H54 (cell line): ENCODE measurements around the gene SNRNP27.
"Not testable (repeated sequence)": the region's sequence is repeated elsewhere in the genome, so short reads cannot be mapped to it uniquely, and the experiment has no call there.

Source experiments
- DNase-seq: peaks from one replicate; pipeline ENCODE4 v3.0.0; 2011; ENCODE audit warnings: low spot score, mixed read lengths; ENCODE audit not compliant: insufficient read length
- FAIRE-seq: peaks from 3 replicates; lab custom pipeline; 2011; peaks lifted over from hg19 to GRCh38; lab: Jason Lieb, UNC
- POLR2A ChIP-seq: IDR thresholded peaks from 2 replicates; pipeline ENCODE4 v1.6.1; 2011; ENCODE audit warnings: low read depth, mild to moderate bottlenecking, low read length

SNRNP27 gene, protein sequence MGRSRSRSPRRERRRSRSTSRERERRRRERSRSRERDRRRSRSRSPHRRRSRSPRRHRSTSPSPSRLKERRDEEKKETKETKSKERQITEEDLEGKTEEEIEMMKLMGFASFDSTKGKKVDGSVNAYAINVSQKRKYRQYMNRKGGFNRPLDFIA

DNA sequence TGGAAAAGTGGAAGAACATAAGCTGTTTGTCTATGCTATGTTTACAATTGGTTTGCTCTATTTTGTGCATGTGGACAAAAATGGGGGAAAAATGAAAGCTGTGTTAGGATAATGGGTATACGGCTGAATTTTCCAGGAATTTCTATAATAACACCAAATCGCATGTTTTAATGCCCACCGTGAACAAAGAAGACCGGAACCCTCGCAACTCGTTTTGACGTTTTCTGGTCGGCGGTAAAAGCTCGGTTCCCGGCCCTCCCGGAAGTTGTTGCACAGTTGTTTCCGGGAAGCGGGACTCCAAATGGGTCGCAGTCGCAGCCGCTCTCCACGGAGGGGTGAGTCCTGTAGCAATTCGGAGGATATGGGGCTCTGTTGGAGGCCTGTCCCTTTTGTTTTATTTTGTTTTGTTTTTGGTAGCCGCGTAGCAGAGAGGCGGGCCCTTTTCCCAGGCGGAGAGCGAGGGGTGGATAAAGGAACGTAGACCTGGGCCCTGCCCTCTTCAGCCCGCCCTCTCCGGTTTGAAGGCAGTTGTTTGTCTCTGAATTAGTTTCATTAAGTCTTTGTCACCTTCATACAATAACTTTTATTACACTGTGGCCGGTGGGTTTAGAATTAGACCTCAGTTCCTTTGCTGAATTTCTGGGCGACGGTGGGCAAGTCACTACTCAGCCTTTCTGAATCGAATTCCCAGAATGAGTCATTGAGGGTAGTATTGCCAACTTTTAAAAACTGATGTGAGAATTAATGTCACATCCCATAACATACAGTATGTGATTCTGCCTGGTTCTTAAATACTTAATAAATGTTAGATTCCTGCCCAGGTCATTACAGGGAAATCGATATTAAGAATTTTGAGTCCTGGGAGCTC lies at the start of gene SNRNP27:
SNRNP27 (plus strand) TSS at position 273 of the 868 bp plus-strand sequence; CDS start at position 302, 29 bp downstream.
- TF ChIP-seq POLR2A: peak; percentile 40; the same call in 1 of the 2 replicates
- FAIRE-seq (peak; percentile 58), DNase-seq (peak; percentile 56)

DNA sequence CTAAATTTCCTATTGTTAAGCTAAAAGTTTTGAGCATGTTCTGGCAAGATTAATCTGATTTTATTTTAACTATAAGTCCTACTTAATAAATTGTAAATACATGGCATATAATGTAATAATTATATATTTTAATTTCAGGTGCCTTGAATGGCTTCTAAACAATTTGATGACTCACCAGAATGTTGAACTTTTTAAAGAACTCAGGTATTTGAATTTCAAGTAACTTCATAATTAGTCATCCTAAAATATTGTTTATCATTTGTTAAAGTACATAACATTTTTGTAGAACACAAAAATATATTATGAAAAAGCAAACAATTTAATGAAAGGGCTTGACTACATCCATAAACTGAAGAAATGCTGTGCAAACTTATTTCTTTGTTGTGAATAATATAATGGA lies 49.8 kb upstream of the SNRNP27 start:
- no peak for FAIRE-seq
- TF ChIP-seq POLR2A: no peak
- DNase-seq: no peak

DNA sequence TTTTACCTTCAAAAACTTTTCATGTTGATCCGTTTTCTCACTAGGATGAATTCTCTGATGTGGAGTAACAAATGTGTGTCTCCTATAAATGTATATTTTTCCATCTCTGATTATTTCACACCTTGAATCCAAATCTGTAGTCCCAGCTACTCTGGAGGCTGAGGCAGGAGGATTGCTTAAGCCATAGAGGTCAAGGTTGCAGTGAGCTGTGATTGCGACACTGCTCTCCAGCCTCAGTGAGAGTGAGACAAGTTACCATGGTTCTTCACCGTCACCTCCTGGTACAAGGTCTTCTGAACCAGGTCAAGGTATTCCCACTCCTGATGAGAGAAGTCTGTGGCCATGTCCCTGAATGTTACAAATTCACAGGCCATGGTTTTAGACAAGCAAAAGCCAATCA lies 49.2 kb upstream of the SNRNP27 start:
- DNase-seq: no peak
- FAIRE-seq: no peak
- no peak for TF ChIP-seq POLR2A

DNA sequence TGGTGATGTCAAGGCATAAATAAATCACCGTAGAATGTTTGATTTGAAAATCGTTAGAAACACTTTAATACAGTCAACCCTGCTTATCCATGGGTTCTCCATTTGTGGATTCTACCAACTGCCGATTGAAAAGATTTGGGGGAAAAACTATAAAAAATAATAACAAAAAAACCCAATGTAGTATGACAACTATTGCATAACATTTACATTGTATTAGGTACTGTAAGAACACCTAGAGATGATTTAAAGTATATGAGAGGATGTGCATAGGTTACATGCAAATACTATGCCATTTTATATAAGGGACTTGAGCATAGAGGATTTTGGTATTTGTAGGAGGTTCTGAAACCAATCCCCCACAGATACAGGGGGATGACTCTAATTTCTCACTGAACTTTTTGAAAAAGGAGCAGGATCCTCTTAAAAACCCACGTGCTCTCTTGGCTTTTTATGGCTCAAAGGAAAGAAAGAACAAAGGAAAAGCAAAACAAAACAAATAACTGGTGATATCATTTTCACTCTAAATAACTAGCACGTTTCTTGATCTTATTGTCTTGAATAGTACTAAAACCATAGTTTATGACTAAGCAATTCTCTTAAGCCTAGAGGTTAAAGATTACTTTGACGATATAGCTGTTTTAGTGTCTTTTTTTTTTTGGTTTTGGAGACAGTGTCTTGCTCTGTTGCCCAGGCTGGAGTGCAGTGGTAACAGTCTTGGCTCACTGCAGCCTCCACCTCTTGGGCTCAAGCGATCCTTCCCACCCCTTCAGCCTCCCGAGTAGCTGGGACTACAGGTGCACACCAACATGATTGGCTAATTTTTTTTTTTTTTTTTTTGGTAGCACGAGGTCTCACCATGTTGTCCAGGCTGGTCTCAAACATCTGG lies 47.3 kb upstream of the SNRNP27 start:
- FAIRE-seq: no peak
- no peak for TF ChIP-seq POLR2A
- no peak for DNase-seq

DNA sequence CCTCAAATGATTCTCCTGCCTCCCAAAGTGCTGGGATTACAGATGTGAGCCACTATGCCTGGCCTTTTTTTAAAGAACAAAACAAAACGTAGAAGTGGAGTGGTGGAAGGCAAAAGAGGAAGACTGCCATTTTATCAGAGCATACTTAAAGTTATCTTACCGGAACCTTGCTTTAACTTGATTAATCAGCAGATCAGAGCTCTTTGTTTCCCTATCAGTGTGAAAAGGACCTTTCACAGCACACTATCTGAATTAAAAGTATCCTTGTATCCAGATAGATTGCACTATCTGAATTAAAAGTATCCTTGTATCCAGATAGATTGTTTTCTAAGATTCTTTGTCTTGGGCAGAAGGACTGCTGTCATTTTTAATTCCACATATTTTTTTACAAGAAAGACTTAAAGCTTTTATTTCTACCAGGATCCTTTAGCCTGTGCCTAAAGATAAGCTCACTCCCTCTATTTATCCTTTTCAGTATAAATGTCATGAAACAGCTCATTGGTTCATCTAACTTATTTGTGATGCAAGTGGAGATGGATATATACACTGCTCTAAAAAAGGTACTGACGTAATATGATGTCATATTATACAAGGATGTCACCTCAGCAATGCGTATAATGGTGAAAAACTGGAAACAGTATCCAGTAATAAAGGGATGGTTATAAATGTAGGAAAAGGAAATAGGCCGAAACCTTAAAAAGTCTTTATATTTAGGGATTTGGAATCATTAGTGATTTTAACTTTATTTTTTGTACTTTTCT lies 46.5 kb upstream of the SNRNP27 start:
- FAIRE-seq (no peak), DNase-seq (no peak)
- TF ChIP-seq POLR2A: no peak

DNA sequence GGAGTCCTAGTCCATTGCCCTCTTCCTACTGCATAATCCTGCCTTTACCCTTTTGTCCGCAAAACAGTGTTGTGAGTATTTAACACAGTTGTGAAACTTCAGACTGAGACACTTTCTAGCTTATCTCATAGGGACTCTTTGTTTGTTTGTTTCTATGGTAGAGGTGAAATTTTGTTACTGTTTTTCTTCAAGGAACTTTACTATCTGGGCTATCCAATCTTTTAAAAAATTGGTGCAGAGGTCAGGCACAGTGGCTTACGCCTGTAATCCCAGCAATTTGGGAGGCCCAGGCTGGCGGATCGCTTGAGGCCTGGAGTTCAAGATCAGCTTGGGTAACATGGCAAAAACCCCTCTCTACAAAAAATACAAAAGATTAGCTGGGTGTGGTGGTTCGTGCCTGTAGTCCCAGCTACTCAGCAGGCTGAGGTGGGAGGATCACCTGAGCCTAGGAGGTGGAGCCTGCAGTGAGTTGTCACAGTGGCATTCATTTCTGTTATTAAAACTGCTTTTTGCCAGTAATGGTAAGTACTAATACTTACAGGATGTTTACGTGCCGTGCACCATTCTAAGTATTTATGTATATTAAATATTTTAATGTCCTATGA lies 45.5 kb upstream of the SNRNP27 start:
- TF ChIP-seq POLR2A: no peak
- no peak for FAIRE-seq
- DNase-seq: no peak

DNA sequence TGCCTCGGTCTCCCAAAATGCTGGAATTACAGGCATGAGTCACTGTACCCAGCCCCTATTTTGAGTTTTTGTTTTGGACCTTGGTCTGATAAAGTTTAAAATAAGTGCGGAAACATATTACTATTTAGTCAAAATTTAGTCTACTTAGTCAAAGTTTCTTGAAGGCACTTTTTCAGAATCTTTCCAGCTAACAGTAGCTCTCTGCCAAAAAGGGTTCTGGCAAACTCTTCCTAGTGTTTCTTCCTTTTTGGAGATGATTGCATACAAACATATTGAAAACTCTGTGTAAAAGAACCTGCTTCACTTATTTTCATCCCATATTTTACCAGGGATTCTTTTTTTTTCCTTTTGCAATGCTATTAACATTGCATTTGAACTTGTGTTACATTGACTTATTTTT lies 35.5 kb upstream of the SNRNP27 start:
- TF ChIP-seq POLR2A: no peak
- no peak for FAIRE-seq
- DNase-seq: no peak

DNA sequence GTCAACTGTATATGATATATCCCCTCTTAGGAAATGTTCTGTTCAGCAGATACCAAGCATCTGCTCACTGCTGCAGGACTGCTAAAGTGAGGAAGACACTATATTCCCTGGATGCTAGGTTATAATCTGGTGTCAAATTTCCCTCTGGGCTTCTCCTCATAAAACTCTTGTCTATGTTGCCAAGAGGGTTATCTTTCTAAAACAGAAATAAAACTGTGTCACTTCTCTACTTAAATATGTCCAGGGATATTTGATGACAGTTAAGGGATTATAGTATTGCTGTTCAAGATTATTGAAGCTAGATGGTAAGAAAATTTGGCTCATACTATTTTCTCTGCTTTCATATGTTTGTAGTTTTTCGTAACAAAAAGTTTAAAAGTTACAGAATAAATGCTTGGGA lies 30.5 kb upstream of the SNRNP27 start:
- FAIRE-seq: no peak
- TF ChIP-seq POLR2A: no peak
- no peak for DNase-seq

DNA sequence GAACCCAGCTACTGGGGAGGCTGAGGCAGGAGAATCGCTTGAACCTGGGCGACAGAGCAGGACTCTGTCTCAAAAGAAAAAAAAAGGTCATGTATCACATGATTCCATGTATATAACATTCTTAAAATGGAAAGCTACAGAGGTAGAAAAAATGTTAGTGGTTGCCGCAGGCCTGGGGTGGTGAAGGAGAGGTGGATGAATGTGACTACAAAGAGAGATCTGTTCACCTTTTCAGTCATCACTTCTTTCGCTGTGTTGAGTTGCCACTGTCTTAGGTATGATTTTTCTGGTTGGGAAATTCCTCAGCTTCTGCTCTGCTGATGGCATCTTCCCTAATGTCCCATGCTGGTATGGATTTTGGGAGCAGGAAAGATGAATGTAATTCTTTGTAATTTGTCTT lies 5.3 kb upstream of the SNRNP27 start:
- TF ChIP-seq POLR2A: no peak
- no peak for FAIRE-seq

DNA sequence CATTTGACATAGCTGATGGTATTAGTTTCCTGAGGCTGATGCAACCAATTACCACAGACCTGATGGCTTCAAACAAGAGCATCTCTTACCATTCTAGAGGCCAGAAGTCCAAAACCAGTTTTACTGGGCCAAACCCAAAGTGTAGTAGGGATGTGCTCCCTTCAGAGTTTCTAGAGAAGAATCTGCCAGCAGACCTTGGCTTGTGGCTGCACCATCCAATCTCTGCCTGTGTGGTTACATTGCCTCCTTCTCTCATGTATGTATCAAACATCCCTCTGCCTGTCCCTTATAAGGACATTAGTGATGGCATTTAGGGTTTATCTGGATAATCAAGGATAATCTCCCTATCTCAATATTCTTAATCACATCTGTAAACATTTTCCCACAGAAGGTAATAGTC lies 4.5 kb upstream of the SNRNP27 start:
- DNase-seq: no peak
- FAIRE-seq: no peak
- TF ChIP-seq POLR2A: no peak

More for the DNA sequence above, 5.3 kb upstream of the SNRNP27 start:
- DNase-seq: no peak

DNA sequence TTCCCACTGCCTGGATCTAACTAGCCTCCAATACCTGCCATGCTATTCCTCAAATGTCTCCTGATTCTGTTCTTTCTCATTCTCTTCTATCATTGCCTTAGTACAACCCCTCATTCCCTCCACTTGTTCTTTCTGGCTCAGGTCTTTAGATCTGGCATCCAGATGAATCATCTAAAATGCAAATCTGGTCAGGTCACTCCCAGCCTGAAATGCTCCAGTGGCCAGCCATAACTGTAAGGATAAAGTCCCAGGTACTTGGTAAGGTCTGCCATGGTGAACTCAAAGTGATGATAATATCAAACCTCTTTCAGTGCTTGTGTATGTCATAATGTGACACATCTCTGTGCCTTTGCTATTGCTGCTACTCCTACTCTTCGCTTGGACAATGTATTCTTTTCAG lies 2.9 kb upstream of the SNRNP27 start:
- FAIRE-seq (peak; percentile 33), DNase-seq (no peak)
- no peak for TF ChIP-seq POLR2A

DNA sequence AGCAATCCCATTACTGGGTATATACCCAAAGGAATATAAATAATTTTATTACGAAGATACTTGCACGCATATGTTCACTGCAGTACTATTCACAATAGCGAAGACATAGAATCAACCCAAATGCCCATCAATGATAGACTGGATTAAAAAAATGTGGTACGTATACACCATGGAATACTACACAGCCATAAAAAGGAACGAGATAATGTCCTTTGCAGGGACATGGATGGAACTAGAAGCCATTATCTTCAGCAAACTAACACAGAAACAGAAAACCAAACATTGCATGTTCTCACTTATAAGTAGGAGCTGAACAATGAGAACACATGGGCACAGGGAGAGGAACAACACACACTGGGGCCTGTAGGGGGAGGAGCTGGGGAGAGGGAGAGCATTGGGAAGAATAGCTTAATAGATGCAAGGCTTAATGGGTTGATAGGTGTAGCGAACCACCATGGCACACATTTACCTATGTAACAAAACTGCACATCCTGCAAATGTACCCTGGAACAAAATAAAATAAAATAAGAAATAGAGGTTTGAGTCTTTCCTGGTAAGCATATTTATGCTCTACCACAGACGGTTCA lies 825 bp upstream of the SNRNP27 start:
- not testable (repeated sequence) for DNase-seq, FAIRE-seq

DNA sequence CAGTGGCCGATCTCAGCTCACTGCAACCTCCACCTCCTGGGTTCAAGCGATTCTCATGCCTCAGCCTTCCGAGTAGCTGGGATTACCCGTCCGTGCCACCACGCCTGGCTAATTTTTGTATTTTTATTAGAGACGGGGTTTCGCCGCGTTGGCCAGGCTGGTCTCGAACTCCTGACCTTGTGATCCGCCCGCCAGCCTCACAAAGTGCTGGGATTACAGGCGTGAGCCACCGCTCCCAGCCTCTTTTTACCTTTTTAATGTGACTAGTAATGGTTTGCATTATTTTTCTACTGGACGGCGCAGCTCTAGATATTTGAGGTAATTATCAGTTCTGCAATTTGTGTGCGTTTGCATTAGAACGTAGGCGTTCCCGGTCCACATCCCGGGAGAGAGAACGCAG lies 981 bp downstream of the SNRNP27 start:
- not testable (repeated sequence) for DNase-seq, FAIRE-seq
